HEK293 (cell line): ENCODE results near the gene UGT2B7.
"Not testable (repeated sequence)": the region's sequence is repeated elsewhere in the genome, so short reads cannot be mapped to it uniquely, and the experiment has no call there.

ENCODE experiments used
- CTCF ChIA-PET: fragments of 350-600 bp; formaldehyde crosslinking; extraction: SDS; loops from one replicate; lab custom pipeline; 2021; ENCODE audit warnings: antibody characterized with exemption; lab: Yijun Ruan, JAX
- POLR2A ChIA-PET: fragments of 300-600 bp; formaldehyde crosslinking; extraction: SDS; loops from one replicate; lab custom pipeline; 2020; ENCODE audit warnings: antibody characterized with exemption, inconsistent platforms; lab: Yijun Ruan, JAX
- H3K27ac ChIP-seq: fragments of 200-500 bp; sonication (Bioruptor generic); 2 replicates; pipeline ENCODE4 v1.5.1; 2014; ENCODE audit warnings: low read depth, low read length, control low read depth, inconsistent platforms; ENCODE audit errors: extremely low read depth
- H3K36me3 ChIP-seq, 2 experiments: fragments of 200-500 bp in 1 of 2; sonication (Bioruptor generic) in 1 of 2; 1 replicate in 1 of 2; 2 replicates in 1 of 2; pipeline ENCODE4 v1.5.1; 2014 to 2017; ENCODE audit warnings: inconsistent platforms in 2 of 2, low read length in 2 of 2; ENCODE audit not compliant: control insufficient read depth in 2 of 2, insufficient read depth in 1 of 2
- H3K4me1 ChIP-seq: fragments of 200-500 bp; sonication (Bioruptor generic); 2 replicates; pipeline ENCODE4 v1.5.1; 2014; ENCODE audit warnings: mild to moderate bottlenecking, low read length, inconsistent platforms; ENCODE audit not compliant: control insufficient read depth, insufficient read depth
- H3K4me3 ChIP-seq: 2 replicates; pipeline ENCODE4 v1.5.1; 2011; ENCODE audit warnings: low read depth, mild to moderate bottlenecking, control low read depth, low read length, moderate library complexity
- H3K9me3 ChIP-seq: fragments of 200-500 bp; sonication (Bioruptor generic); 2 replicates; pipeline ENCODE4 v1.5.1; 2014; ENCODE audit warnings: low read depth, low read length, inconsistent platforms; ENCODE audit not compliant: control insufficient read depth, insufficient read depth
- EGR2 ChIP-seq: fragments of 450-650 bp; formaldehyde crosslinking; IDR thresholded peaks from 2 replicates; pipeline ENCODE4 v1.5.1; 2016; ENCODE audit warnings: low read depth, missing biosample characterization, missing genetic modification characterization
- HOXC10 ChIP-seq: sonication (generic); formaldehyde crosslinking; IDR thresholded peaks from 2 replicates; pipeline ENCODE4 v1.8.1; 2023; ENCODE audit warnings: mild to moderate bottlenecking, missing genetic modification reagents
- WT1 ChIP-seq: fragments of 450-650 bp; formaldehyde crosslinking; IDR thresholded peaks from 2 replicates; pipeline ENCODE4 v1.5.1; 2016; ENCODE audit warnings: missing biosample characterization, missing genetic modification characterization
- ZBTB17 ChIP-seq: fragments of 450-650 bp; formaldehyde crosslinking; IDR thresholded peaks from 2 replicates; pipeline ENCODE4 v1.5.1; 2016; ENCODE audit warnings: missing biosample characterization, missing genetic modification characterization
- ZNF202 ChIP-seq: fragments of 450-650 bp; formaldehyde crosslinking; IDR thresholded peaks from 2 replicates; pipeline ENCODE4 v1.5.1; 2016; ENCODE audit warnings: missing biosample characterization, missing genetic modification characterization, borderline replicate concordance
- ZNF23 ChIP-seq: fragments of 450-650 bp; formaldehyde crosslinking; IDR thresholded peaks from 2 replicates; pipeline ENCODE4 v1.5.1; 2016; ENCODE audit warnings: missing biosample characterization, missing genetic modification characterization, borderline replicate concordance
- ZNF302 ChIP-seq: fragments of 450-650 bp; formaldehyde crosslinking; IDR thresholded peaks from 2 replicates; pipeline ENCODE4 v1.5.1; 2016; ENCODE audit warnings: missing biosample characterization, missing genetic modification characterization, low read depth
- ZNF311 ChIP-seq: fragments of 450-650 bp; formaldehyde crosslinking; IDR thresholded peaks from 2 replicates; pipeline ENCODE4 v1.5.1; 2017; ENCODE audit warnings: missing biosample characterization, missing genetic modification characterization, borderline replicate concordance
- ZNF350 ChIP-seq: fragments of 450-650 bp; formaldehyde crosslinking; IDR thresholded peaks from 2 replicates; pipeline ENCODE4 v1.5.0; 2017; ENCODE audit warnings: missing biosample characterization, mild to moderate bottlenecking, missing genetic modification characterization
- ZNF529 ChIP-seq: fragments of 450-650 bp; formaldehyde crosslinking; IDR thresholded peaks from 2 replicates; pipeline ENCODE4 v1.5.1; 2017; ENCODE audit warnings: missing genetic modification characterization, missing biosample characterization; ENCODE audit not compliant: insufficient replicate concordance
- ZNF549 ChIP-seq: fragments of 450-650 bp; IDR thresholded peaks from 2 replicates; pipeline ENCODE4 v1.5.1; 2018; ENCODE audit warnings: missing biosample characterization, missing genetic modification characterization, mild to moderate bottlenecking, inconsistent platforms, moderate library complexity
- ZNF560 ChIP-seq: fragments of 450-650 bp; formaldehyde crosslinking; IDR thresholded peaks from 2 replicates; pipeline ENCODE4 v1.5.1; 2017; ENCODE audit warnings: missing biosample characterization, missing genetic modification characterization, borderline replicate concordance
- ZNF664 ChIP-seq: fragments of 450-650 bp; formaldehyde crosslinking; IDR thresholded peaks from 2 replicates; pipeline ENCODE4 v1.5.1; 2016; ENCODE audit warnings: missing biosample characterization, missing genetic modification characterization
- ZNF677 ChIP-seq: fragments of 450-650 bp; IDR thresholded peaks from 2 replicates; pipeline ENCODE4 v1.5.0; 2018; ENCODE audit warnings: missing biosample characterization, mild to moderate bottlenecking, missing genetic modification characterization, moderate library complexity
- ZNF768 ChIP-seq: fragments of 450-650 bp; formaldehyde crosslinking; IDR thresholded peaks from 2 replicates; pipeline ENCODE4 v1.5.1; 2018; ENCODE audit warnings: missing biosample characterization, mild to moderate bottlenecking, missing genetic modification characterization
- TF ChIP-seq, protein P1 (sequence below): fragments of 450-650 bp; formaldehyde crosslinking; IDR thresholded peaks from 2 replicates; pipeline ENCODE4 v1.5.1; 2016; ENCODE audit warnings: missing biosample characterization, missing genetic modification characterization
- TF ChIP-seq, protein P2 (sequence below): fragments of 450-650 bp; formaldehyde crosslinking; IDR thresholded peaks from 2 replicates; pipeline ENCODE4 v1.5.1; 2016; ENCODE audit warnings: missing biosample characterization, missing genetic modification characterization
- TF ChIP-seq, protein P3 (sequence below): fragments of 450-650 bp; formaldehyde crosslinking; IDR thresholded peaks from 2 replicates; pipeline ENCODE4 v1.5.1; 2016; ENCODE audit warnings: missing biosample characterization, missing genetic modification characterization, low read depth
- TF ChIP-seq, protein P4 (sequence below): fragments of 450-650 bp; formaldehyde crosslinking; conservative IDR thresholded peaks from 2 replicates; pipeline ENCODE4 v1.5.1; 2016; ENCODE audit warnings: low read depth, missing biosample characterization, missing genetic modification characterization

Gene UGT2B7

DNA sequence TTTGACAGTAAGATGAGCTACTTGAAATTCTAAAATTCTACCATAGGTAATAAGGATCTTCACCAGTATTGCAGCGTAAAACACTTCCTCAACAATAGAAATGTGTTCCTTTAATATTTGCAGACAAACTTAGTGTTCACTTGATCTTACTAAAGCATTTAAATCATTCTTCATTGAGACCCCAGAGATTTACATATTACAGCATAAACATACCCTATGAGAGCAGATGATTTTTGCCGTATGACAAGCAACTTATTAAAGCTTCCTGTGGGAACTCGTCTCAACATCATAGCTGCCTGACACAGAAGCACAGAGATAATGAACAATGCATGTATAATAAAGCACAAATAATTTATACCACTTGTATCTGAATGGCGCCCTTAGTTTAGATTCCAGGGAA lies 3.6 kb downstream of the UGT2B7 start (continued):
- TF ChIP-seq, protein P1, sequence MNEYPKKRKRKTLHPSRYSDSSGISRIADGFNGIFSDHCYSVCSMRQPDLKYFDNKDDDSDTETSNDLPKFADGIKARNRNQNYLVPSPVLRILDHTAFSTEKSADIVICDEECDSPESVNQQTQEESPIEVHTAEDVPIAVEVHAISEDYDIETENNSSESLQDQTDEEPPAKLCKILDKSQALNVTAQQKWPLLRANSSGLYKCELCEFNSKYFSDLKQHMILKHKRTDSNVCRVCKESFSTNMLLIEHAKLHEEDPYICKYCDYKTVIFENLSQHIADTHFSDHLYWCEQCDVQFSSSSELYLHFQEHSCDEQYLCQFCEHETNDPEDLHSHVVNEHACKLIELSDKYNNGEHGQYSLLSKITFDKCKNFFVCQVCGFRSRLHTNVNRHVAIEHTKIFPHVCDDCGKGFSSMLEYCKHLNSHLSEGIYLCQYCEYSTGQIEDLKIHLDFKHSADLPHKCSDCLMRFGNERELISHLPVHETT (tag by site-specific recombination): no peak
- TF ChIP-seq ZNF549 (tag by site-specific recombination): no peak

DNA sequence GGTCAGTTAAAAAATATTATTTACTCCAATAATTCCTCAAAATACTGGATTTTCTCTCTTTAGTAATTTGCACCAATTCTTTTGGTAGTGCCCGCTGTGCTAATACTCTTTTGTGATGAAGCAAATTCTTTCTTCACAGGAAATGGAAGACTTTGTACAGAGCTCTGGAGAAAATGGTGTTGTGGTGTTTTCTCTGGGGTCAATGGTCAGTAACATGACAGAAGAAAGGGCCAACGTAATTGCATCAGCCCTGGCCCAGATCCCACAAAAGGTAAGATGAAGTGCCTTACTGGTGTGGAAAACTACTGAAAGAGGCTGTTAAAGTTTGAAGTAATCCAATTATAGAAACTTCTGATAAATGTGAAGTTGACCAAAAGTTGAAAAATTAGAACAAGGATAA lies 6.4 kb downstream of the UGT2B7 start:
- H3K4me3 ChIP-seq, POLR2A ChIA-PET, H3K9me3 ChIP-seq, H3K36me3 ChIP-seq, H3K4me1 ChIP-seq, H3K27ac ChIP-seq: not testable (repeated sequence)
- CTCF ChIA-PET: interaction anchor here (0.6 kb wide), 1 partner anchor 237 kb away, joined by 3 read pairs; no protein-coding TSS in a partner anchor

DNA sequence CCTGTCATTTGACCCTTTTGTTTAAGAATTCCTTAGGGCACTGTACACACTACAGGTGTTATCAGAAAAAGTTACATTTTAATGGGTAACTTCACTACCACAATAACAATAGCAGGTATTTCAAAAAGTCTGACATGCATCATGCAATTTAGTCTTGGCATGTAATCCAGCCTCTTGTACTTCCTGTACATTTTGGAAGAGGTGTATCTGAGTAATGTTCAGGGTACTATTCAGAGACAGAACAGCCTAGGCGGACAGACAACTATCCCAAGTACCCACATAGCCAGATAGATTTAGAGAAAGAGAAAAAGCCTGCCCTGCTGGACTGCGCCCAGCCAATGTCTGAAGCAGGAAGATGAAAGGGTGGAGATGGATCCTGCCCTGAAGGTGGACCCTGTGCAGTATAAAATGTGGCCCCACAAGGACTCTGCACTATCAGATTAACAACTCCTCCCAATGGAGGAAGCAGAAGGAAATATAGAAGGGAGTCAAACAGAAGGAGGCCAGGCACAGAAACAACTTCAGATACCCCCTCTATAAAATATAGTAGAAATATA lies 8.5 kb downstream of the UGT2B7 start:
- no peaks in the 10 kb centered on the region for H3K4me1 ChIP-seq
- no peak overlapping the region for H3K4me3 ChIP-seq
- H3K36me3 ChIP-seq: no peaks in the 10 kb centered on the region
- ChIA-PET POLR2A (no interaction called here), CTCF (no interaction called here)
- H3K9me3 ChIP-seq: no peaks in the 10 kb centered on the region
- H3K27ac ChIP-seq: no peak overlapping the region
- TF ChIP-seq ZNF664 (tag by site-specific recombination): no peak
- no peak for TF ChIP-seq ZNF768
- TF ChIP-seq EGR2: no peak
- TF ChIP-seq ZNF350 (tag by site-specific recombination): no peak
- TF ChIP-seq ZNF677 (tag by site-specific recombination): no peak
- no peak for TF ChIP-seq ZBTB17 (tag by site-specific recombination)
- no peak for TF ChIP-seq ZNF560 (tag by site-specific recombination)
- no peak for TF ChIP-seq ZNF529 (tag by site-specific recombination)
- TF ChIP-seq, protein P2, sequence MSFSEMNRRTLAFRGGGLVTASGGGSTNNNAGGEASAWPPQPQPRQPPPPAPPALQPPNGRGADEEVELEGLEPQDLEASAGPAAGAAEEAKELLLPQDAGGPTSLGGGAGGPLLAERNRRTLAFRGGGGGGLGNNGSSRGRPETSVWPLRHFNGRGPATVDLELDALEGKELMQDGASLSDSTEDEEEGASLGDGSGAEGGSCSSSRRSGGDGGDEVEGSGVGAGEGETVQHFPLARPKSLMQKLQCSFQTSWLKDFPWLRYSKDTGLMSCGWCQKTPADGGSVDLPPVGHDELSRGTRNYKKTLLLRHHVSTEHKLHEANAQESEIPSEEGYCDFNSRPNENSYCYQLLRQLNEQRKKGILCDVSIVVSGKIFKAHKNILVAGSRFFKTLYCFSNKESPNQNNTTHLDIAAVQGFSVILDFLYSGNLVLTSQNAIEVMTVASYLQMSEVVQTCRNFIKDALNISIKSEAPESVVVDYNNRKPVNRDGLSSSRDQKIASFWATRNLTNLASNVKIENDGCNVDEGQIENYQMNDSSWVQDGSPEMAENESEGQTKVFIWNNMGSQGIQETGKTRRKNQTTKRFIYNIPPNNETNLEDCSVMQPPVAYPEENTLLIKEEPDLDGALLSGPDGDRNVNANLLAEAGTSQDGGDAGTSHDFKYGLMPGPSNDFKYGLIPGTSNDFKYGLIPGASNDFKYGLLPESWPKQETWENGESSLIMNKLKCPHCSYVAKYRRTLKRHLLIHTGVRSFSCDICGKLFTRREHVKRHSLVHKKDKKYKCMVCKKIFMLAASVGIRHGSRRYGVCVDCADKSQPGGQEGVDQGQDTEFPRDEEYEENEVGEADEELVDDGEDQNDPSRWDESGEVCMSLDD (tag by site-specific recombination): no peak
- TF ChIP-seq HOXC10 (CRISPR knock-in tag): no peak
- TF ChIP-seq WT1 (tag by site-specific recombination): no peak
- TF ChIP-seq, protein P3, sequence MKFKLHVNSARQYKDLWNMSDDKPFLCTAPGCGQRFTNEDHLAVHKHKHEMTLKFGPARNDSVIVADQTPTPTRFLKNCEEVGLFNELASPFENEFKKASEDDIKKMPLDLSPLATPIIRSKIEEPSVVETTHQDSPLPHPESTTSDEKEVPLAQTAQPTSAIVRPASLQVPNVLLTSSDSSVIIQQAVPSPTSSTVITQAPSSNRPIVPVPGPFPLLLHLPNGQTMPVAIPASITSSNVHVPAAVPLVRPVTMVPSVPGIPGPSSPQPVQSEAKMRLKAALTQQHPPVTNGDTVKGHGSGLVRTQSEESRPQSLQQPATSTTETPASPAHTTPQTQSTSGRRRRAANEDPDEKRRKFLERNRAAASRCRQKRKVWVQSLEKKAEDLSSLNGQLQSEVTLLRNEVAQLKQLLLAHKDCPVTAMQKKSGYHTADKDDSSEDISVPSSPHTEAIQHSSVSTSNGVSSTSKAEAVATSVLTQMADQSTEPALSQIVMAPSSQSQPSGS: no peak
- no peak for TF ChIP-seq ZNF302 (tag by site-specific recombination)
- TF ChIP-seq, protein P4, sequence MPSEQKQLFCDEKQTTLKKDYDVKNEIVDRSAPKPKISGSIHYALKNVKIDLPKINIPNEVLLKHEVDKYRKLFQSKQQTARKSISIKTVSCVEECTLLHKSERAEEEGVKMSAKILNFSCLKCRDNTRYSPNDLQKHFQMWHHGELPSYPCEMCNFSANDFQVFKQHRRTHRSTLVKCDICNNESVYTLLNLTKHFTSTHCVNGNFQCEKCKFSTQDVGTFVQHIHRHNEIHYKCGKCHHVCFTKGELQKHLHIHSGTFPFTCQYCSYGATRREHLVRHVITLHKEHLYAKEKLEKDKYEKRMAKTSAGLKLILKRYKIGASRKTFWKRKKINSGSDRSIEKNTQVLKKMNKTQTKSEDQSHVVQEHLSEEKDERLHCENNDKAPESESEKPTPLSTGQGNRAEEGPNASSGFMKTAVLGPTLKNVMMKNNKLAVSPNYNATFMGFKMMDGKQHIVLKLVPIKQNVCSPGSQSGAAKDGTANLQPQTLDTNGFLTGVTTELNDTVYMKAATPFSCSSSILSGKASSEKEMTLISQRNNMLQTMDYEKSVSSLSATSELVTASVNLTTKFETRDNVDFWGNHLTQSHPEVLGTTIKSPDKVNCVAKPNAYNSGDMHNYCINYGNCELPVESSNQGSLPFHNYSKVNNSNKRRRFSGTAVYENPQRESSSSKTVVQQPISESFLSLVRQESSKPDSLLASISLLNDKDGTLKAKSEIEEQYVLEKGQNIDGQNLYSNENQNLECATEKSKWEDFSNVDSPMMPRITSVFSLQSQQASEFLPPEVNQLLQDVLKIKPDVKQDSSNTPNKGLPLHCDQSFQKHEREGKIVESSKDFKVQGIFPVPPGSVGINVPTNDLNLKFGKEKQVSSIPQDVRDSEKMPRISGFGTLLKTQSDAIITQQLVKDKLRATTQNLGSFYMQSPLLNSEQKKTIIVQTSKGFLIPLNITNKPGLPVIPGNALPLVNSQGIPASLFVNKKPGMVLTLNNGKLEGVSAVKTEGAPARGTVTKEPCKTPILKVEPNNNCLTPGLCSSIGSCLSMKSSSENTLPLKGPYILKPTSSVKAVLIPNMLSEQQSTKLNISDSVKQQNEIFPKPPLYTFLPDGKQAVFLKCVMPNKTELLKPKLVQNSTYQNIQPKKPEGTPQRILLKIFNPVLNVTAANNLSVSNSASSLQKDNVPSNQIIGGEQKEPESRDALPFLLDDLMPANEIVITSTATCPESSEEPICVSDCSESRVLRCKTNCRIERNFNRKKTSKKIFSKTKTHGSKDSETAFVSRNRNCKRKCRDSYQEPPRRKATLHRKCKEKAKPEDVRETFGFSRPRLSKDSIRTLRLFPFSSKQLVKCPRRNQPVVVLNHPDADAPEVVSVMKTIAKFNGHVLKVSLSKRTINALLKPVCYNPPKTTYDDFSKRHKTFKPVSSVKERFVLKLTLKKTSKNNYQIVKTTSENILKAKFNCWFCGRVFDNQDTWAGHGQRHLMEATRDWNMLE (tag by site-specific recombination): no peak
- no peak for TF ChIP-seq ZNF202 (tag by site-specific recombination)
- no peak for TF ChIP-seq ZNF23 (tag by site-specific recombination)
- TF ChIP-seq ZNF311: no peak

DNA sequence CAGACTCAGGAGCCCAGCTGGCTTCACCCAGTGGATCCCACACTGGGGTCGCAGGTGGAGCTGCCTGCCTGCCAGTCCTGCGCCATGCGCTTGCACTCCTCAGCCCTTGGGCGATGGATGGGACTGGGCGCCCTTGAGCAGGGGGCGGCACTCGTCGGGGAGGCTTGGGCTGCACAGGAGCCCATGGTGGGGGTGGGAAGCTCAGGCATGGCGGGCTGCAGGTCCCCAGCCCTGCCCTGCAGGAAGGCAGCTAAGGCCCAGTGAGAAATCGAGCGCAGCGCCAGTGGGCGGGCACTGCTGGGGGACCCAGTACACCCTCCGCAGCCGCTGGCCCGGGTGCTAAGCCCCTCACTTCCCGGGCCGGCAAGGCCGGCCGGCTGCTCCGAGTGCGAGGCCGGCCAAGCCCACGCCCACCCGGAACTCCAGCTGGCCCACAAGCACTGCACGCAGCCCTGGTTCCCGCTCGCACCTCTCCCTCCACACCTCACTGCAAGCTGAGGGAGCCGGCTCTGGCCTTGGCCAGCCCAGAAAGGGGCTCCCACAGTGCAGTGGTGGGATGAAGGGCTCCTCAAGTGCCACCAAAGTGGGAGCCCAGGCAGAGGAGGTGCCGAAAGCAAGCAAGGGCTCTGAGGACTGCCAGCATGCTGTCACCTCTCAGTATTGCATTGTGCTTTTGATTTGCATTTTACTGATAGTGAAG lies 19.0 kb downstream of the UGT2B7 start:
- H3K4me3 ChIP-seq, H3K4me1 ChIP-seq, H3K27ac ChIP-seq, POLR2A ChIA-PET, H3K36me3 ChIP-seq, H3K9me3 ChIP-seq, CTCF ChIA-PET: not testable (repeated sequence)
